ENCODE results near the gene CFDP1.

- TF ChIP-seq, protein P1, sequence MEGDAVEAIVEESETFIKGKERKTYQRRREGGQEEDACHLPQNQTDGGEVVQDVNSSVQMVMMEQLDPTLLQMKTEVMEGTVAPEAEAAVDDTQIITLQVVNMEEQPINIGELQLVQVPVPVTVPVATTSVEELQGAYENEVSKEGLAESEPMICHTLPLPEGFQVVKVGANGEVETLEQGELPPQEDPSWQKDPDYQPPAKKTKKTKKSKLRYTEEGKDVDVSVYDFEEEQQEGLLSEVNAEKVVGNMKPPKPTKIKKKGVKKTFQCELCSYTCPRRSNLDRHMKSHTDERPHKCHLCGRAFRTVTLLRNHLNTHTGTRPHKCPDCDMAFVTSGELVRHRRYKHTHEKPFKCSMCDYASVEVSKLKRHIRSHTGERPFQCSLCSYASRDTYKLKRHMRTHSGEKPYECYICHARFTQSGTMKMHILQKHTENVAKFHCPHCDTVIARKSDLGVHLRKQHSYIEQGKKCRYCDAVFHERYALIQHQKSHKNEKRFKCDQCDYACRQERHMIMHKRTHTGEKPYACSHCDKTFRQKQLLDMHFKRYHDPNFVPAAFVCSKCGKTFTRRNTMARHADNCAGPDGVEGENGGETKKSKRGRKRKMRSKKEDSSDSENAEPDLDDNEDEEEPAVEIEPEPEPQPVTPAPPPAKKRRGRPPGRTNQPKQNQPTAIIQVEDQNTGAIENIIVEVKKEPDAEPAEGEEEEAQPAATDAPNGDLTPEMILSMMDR (IDR thresholded peaks at IDR 0.05; ENCODE audit: low read length): no peak
- TF ChIP-seq EZH2 (IDR thresholded peaks at IDR 0.05; ENCODE audit: borderline replicate concordance, low read length): no peak
Observed at GRCh38 chr16:75294773-75295459, 138.4 kb downstream of the CFDP1 start.

All from OCI-LY1 (cell line).